Transverse colon (tissue), 4 donors: ENCODE results near the gene ZNF778. TPM values are rescaled to one million over a fixed set of nuclear protein-coding genes. Genes with fewer than 3 reads are reported as not detected.
"Not testable (repeated sequence)": the region's sequence is repeated elsewhere in the genome, so short reads cannot be mapped to it uniquely, and the experiment has no call there.

Source experiments
- DNase-seq: peaks from one replicate; pipeline ENCODE4 v3.0.0-alpha.2; 2019
- H3K27ac ChIP-seq, 4 donors: fragments of 200-600 bp; sonication (generic); 2 replicates each; pipeline ENCODE4 v1.5.1; 2016 to 2018; ENCODE audit warnings: inconsistent platforms in 4 of 4
- H3K27me3 ChIP-seq: fragments of 200-600 bp; sonication (generic); 2 replicates; pipeline ENCODE4 v1.5.1; 2017; ENCODE audit warnings: inconsistent platforms
- H3K36me3 ChIP-seq, 4 donors: fragments of 200-600 bp; sonication (generic); 2 replicates each; pipeline ENCODE4 v1.5.1; 2017 to 2019; ENCODE audit warnings: inconsistent platforms in 4 of 4
- H3K4me1 ChIP-seq, 4 donors: fragments of 200-600 bp; sonication (generic); 2 replicates each; pipeline ENCODE4 v1.5.1; 2017 to 2020; ENCODE audit warnings: inconsistent platforms in 4 of 4
- H3K4me3 ChIP-seq, 4 donors: fragments of 200-600 bp; sonication (generic); 1 replicate in 1 of 4; 2 replicates in 3 of 4; pipeline versions ENCODE4 v1.5.1 to v1.6.1; 2017 to 2019; ENCODE audit warnings: inconsistent platforms in 4 of 4
- H3K9me3 ChIP-seq, 2 donors: fragments of 200-600 bp; sonication (generic); 2 replicates each; pipeline ENCODE4 v1.5.1; 2017 to 2019; ENCODE audit warnings: inconsistent platforms in 2 of 2
- CTCF ChIP-seq, 5 experiments: fragments of 200-600 bp in 3 of 5; fragments of 450-650 bp in 2 of 5; sonication (generic) in 3 of 5; IDR thresholded peaks; 1 replicate in 2 of 5; 2 replicates in 3 of 5; pipeline ENCODE4 v1.5.1; 2016 to 2017; ENCODE audit warnings: antibody characterized with exemption in 5 of 5, inconsistent platforms in 3 of 5, mild to moderate bottlenecking in 2 of 5, moderate library complexity in 1 of 5
- EP300 ChIP-seq: sonication (generic); formaldehyde crosslinking; IDR thresholded peaks from one replicate; pipeline ENCODE4 v1.6.1; 2017; ENCODE audit warnings: antibody characterized with exemption, low read depth
- POLR2A ChIP-seq: fragments of 450-650 bp; IDR thresholded peaks from one replicate; pipeline ENCODE4 v1.6.1; 2016; ENCODE audit warnings: antibody characterized with exemption, mild to moderate bottlenecking, moderate library complexity
- POLR2AphosphoS5 ChIP-seq, 3 donors: sonication (generic); formaldehyde crosslinking; IDR thresholded peaks; one replicate each; pipeline ENCODE4 v1.6.1; 2016; ENCODE audit warnings: antibody characterized with exemption in 3 of 3
- WGBS, 2 donors: methylation state at CpG; one replicate each; pipeline ENCODE4 v1.1.5; 2018; ENCODE audit warnings: low coverage in 1 of 2; 5-methylcytosine and 5-hydroxymethylcytosine counted together
- in situ Hi-C, 4 donors: fragments of 200-750 bp; cut with MboI; loops; one replicate each; pipeline versions ENCODE4 v1.15.0 to v1.15.1; 2017; ENCODE audit warnings: low sequenced_read_pairs in 3 of 4, low pct_ligation_motif_present in 1 of 4, low pct_unique_long_range_greater_than_20kb in 1 of 4
- intact Hi-C: fragments of 100-400 bp; cut with DNase I; formaldehyde crosslinking; loops from one replicate; pipeline ENCODE4 v1.15.1; 2023; ENCODE audit warnings: low total_unique reads
- total RNA-seq, 4 donors: library from RNA; depleted of rRNA; stranded (reverse); fragments of >200 nt; gene quantifications; one replicate each; pipeline ENCODE4 v1.1.0, GENCODE V29; 2016

ZNF778 gene
- total RNA-seq, 4 donors from 2014 or later: 9.3 to 89.0 (median 13.4) TPM

GRCh38 chr16:89244754-89245153 is 27.3 kb downstream of the ZNF778 start:
- Histone ChIP-seq H3K36me3 (no peaks in the 10 kb centered on the region), H3K9me3 (no peaks in the 10 kb centered on the region), H3K27ac (no peak overlapping the region), H3K4me3 (no peak overlapping the region), H3K27me3 (no peaks in the 10 kb centered on the region), H3K4me1 (peaks cover 4 to 29% (median 12%) of the 10 kb centered on the region in 4 donors)
- intact Hi-C loops (no loop called here), in situ Hi-C loops (no loop called here)
- DNase-seq: no peak
- no peak for TF ChIP-seq POLR2A
- no peak for TF ChIP-seq EP300
- TF ChIP-seq CTCF (IDR thresholded peaks at IDR 0.05): no peak
- TF ChIP-seq POLR2AphosphoS5 (IDR thresholded peaks at IDR 0.05): no peak
- WGBS, 2 donors: 62 to 64% methylated on average over 3 to 11 of the region's 12 CpGs

GRCh38 chr16:89246383-89246902 is 28.9 kb downstream of the ZNF778 start:
- TF ChIP-seq CTCF (IDR thresholded peaks at IDR 0.05): no peak
- TF ChIP-seq POLR2AphosphoS5 (IDR thresholded peaks at IDR 0.05): no peak
- no peak for TF ChIP-seq EP300
- TF ChIP-seq POLR2A: no peak
- H3K27ac ChIP-seq: no peak overlapping the region
- H3K9me3 ChIP-seq: no peaks in the 10 kb centered on the region
- H3K4me3 ChIP-seq: peak overlapping the region in 3 of 4 donors; percentile 31 to 50 (median 42)
- in situ Hi-C loops: no loop called here
- 35% methylated on average over 11 to 13 of the region's 13 CpGs for WGBS, 2 donors
- no peaks in the 10 kb centered on the region for H3K27me3 ChIP-seq
- no peak for DNase-seq
- intact Hi-C loops: no loop called here
- H3K36me3 ChIP-seq: no peaks in the 10 kb centered on the region
- peaks cover 4 to 21% (median 12%) of the 10 kb centered on the region in 4 donors for H3K4me1 ChIP-seq

GRCh38 chr16:89246903-89247733 is 29.6 kb downstream of the ZNF778 start:
- peak overlapping the region in 2 of 4 donors; percentile 3 to 17 for H3K27ac ChIP-seq
- TF ChIP-seq CTCF (IDR thresholded peaks at IDR 0.05): no peak
- TF ChIP-seq POLR2AphosphoS5 (IDR thresholded peaks at IDR 0.05): peak in 1 of 3 donors; percentile 42
- TF ChIP-seq EP300: no peak
- no peak for TF ChIP-seq POLR2A
- peaks cover 4 to 15% (median 9%) of the 10 kb centered on the region in 4 donors for H3K4me1 ChIP-seq
- DNase-seq: peak; percentile 93
- in situ Hi-C loops: no loop called here
- 7 to 20% methylated on average over 5 to 54 of the region's 78 CpGs for WGBS, 2 donors
- H3K36me3 ChIP-seq: no peaks in the 10 kb centered on the region
- no peaks in the 10 kb centered on the region for H3K9me3 ChIP-seq
- intact Hi-C loops: no loop called here
- H3K4me3 ChIP-seq: peak overlapping the region; percentile 15 to 50 (median 36)
- no peaks in the 10 kb centered on the region for H3K27me3 ChIP-seq

- intact Hi-C loops, in situ Hi-C loops: not testable (repeated sequence)
These were observed 30.2 kb downstream of the ZNF778 start for GRCh38 chr16:89247734-89248075.

More at GRCh38 chr16:89247734-89248075, 30.2 kb downstream of the ZNF778 start:
- not testable (repeated sequence) for H3K36me3 ChIP-seq, DNase-seq, H3K27me3 ChIP-seq, H3K9me3 ChIP-seq
- 1% methylated on average over 28 of the region's 45 CpGs; no CpG with 5 or more reads in 1 of the 2 donors for WGBS, 2 donors
- H3K4me1 ChIP-seq: peaks cover 4 to 15% (median 9%) of the 10 kb centered on the region in 4 donors
- H3K27ac ChIP-seq: peak overlapping the region in 1 of 4 donors; percentile 36
- peak overlapping the region; percentile 4 to 50 (median 28) for H3K4me3 ChIP-seq
